Measurements from ENCODE around the gene OR2AG2.

The OR2AG2 gene

GRCh38 chr11:6737872-6738466 lies 33.8 kb downstream of the OR2AG2 start:
- DNase-seq, result peak; percentile 61

- DNase-seq, result no peak
These were observed 35.2 kb downstream of the OR2AG2 start for GRCh38 chr11:6736495-6737121.

GRCh38 chr11:6735306-6735705 lies 36.5 kb downstream of the OR2AG2 start:
- no peak for DNase-seq

GRCh38 chr11:6734616-6735015 lies 37.2 kb downstream of the OR2AG2 start:
- no peak for DNase-seq

GRCh38 chr11:6733326-6734275 lies 38.2 kb downstream of the OR2AG2 start:
- DNase-seq, result no peak

GRCh38 chr11:6727971-6728760 lies 43.6 kb downstream of the OR2AG2 start:
- DNase-seq, result no peak

GRCh38 chr11:6725386-6725896 lies 46.3 kb downstream of the OR2AG2 start:
- no peak for DNase-seq

GRCh38 chr11:6724013-6724412 lies 47.8 kb downstream of the OR2AG2 start:
- DNase-seq, result no peak

- DNase-seq, result no peak
These were observed 50.4 kb downstream of the OR2AG2 start for GRCh38 chr11:6721343-6721742.

- no peak for DNase-seq
These were observed 52.2 kb downstream of the OR2AG2 start for GRCh38 chr11:6719576-6719975.

GRCh38 chr11:6717426-6717825 lies 54.4 kb downstream of the OR2AG2 start:
- no peak for DNase-seq
